ENCODE data around the gene COL8A2.

Gene COL8A2

GRCh38 chr1:36085686-36086526 lies 39.1 kb downstream of the COL8A2 start:
- DNase-seq (ENCODE audit: low read depth, low spot score) = no peak
- in situ Hi-C loops (cut with HindIII; ENCODE audit: low sequenced_read_pairs) = no loop called here
- H3K4me3 ChIP-seq (ENCODE audit: low read depth, low read length) = no peak overlapping the region

GRCh38 chr1:36085126-36085525 lies 39.9 kb downstream of the COL8A2 start:
- no peak for DNase-seq (ENCODE audit: low read depth, low spot score)
- TF ChIP-seq, protein P1, sequence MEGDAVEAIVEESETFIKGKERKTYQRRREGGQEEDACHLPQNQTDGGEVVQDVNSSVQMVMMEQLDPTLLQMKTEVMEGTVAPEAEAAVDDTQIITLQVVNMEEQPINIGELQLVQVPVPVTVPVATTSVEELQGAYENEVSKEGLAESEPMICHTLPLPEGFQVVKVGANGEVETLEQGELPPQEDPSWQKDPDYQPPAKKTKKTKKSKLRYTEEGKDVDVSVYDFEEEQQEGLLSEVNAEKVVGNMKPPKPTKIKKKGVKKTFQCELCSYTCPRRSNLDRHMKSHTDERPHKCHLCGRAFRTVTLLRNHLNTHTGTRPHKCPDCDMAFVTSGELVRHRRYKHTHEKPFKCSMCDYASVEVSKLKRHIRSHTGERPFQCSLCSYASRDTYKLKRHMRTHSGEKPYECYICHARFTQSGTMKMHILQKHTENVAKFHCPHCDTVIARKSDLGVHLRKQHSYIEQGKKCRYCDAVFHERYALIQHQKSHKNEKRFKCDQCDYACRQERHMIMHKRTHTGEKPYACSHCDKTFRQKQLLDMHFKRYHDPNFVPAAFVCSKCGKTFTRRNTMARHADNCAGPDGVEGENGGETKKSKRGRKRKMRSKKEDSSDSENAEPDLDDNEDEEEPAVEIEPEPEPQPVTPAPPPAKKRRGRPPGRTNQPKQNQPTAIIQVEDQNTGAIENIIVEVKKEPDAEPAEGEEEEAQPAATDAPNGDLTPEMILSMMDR (IDR thresholded peaks at IDR 0.05; ENCODE audit: low read depth, low read length) = no peak
- in situ Hi-C loops (cut with HindIII; ENCODE audit: low sequenced_read_pairs) = no loop called here
- H3K4me3 ChIP-seq (ENCODE audit: low read depth, low read length) = no peak overlapping the region

More at GRCh38 chr1:36085686-36086526, 39.1 kb downstream of the COL8A2 start:
- TF ChIP-seq, protein P1 (IDR thresholded peaks at IDR 0.05; ENCODE audit: low read depth, low read length) = no peak

GRCh38 chr1:36084497-36085115 lies 40.4 kb downstream of the COL8A2 start:
- peak; percentile 10 for DNase-seq (ENCODE audit: low read depth, low spot score)
- in situ Hi-C loops (cut with HindIII; ENCODE audit: low sequenced_read_pairs) = no loop called here
- TF ChIP-seq, protein P1 (IDR thresholded peaks at IDR 0.05; ENCODE audit: low read depth, low read length) = peak; percentile 15
- H3K4me3 ChIP-seq (ENCODE audit: low read depth, low read length) = peak overlapping the region; percentile 48

DNA sequence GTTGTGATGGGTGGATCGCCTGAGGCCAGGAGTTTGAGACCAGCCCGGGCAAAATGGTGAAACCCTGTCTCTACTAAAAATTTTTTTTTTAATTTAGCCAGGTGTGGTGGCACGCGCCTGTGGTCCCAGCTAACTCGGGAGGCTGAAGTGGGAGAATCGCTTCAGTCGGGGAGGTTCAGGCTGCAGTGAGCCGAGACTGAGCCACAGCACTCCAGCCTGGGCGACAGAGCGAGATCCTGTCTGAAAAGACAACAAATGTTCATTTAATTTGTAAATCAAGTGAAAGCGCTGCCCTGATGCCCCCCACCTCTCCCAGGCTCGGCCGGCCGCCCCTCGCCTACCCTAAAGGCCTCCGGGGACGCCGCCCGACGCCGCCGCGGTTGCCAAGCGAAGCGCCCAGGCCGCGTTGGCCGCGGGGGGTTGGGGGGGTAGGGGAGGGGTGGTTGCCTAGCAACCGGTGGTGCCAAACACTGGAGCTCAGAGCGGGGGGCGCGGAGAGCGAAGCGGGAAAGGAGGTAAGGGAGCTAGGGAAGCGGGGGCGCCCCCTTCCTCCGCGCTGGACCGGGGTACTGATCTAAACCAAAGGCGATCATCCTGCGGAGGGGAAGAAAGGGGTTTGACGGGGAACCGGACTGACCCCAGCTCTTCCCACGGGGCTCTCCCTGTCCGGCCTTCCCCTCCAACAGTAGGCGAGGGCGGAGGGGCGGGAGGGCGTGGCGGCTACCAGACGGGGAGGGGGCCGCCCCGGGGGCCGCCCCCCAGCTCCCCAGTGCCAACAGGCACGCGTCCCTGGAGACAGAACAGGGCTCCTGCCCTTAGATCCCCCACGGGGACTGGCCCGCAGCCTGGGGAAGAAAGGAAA lies 41.2 kb downstream of the COL8A2 start, which contains the start of gene TEKT2:
TSS of gene TEKT2 (plus strand) at position 460 of the 862 bp plus-strand sequence. CDS start 828 bp downstream, outside the sequence.
- TF ChIP-seq, protein P1 (IDR thresholded peaks at IDR 0.05; ENCODE audit: low read depth, low read length) = no peak
- H3K4me3 ChIP-seq (ENCODE audit: low read depth, low read length) = peak within 1 kb of the TSS; percentile 48
- peak; percentile 19 for DNase-seq (ENCODE audit: low read depth, low spot score)
- in situ Hi-C loops (cut with HindIII; ENCODE audit: low sequenced_read_pairs) = no loop called here

- TF ChIP-seq, protein P1 (IDR thresholded peaks at IDR 0.05; ENCODE audit: low read depth, low read length) = no peak
- in situ Hi-C loops (cut with HindIII; ENCODE audit: low sequenced_read_pairs) = no loop called here
- no peak for DNase-seq (ENCODE audit: low read depth, low spot score)
- H3K4me3 ChIP-seq (ENCODE audit: low read depth, low read length) = no peak overlapping the region
Measured at GRCh38 chr1:36083219-36083618, 41.8 kb downstream of the COL8A2 start.

GRCh38 chr1:36081926-36082485 lies 43.0 kb downstream of the COL8A2 start:
- in situ Hi-C loops (cut with HindIII; ENCODE audit: low sequenced_read_pairs) = no loop called here

More at GRCh38 chr1:36081926-36082485, 43.0 kb downstream of the COL8A2 start:
- no peak overlapping the region for H3K4me3 ChIP-seq (ENCODE audit: low read depth, low read length)
- no peak for DNase-seq (ENCODE audit: low read depth, low spot score)
- TF ChIP-seq, protein P1 (IDR thresholded peaks at IDR 0.05; ENCODE audit: low read depth, low read length) = no peak
